Adrenal gland (tissue), 12 donors: ENCODE data around the gene PACS2. TPM values are rescaled to one million over a fixed set of nuclear protein-coding genes. Genes with fewer than 3 reads are reported as not detected.
"Not testable (repeated sequence)": the region's sequence is repeated elsewhere in the genome, so short reads cannot be mapped to it uniquely, and the experiment has no call there.

ENCODE experiments used
- DNase-seq, 7 donors: peaks; one replicate each; pipeline ENCODE4 v3.0.0-alpha.2; 2019 to 2020
- H3K27ac ChIP-seq, 5 donors: fragments of 200-600 bp; sonication (generic) in 4 of 5; 1 replicate in 3 of 5; 2 replicates in 2 of 5; pipeline versions ENCODE4 v1.5.1 to v1.8.0; 2016 to 2020; ENCODE audit warnings: mild to moderate bottlenecking in 1 of 5
- H3K27me3 ChIP-seq: fragments of 200-600 bp; 2 replicates; pipeline ENCODE4 v1.8.0; 2021
- H3K36me3 ChIP-seq, 2 donors: fragments of 200-600 bp; replicated peaks in 1 of 2; 1 replicate in 1 of 2; 2 replicates in 1 of 2; pipeline versions ENCODE4 v1.5.1 to v1.8.0; 2018 to 2022
- H3K4me1 ChIP-seq, 2 donors: fragments of 200-600 bp; replicated peaks in 1 of 2; 1 replicate in 1 of 2; 2 replicates in 1 of 2; pipeline versions ENCODE4 v1.5.1 to v1.8.0; 2018 to 2021
- H3K4me3 ChIP-seq, 4 donors: fragments of 200-600 bp; sonication (generic) in 3 of 4; one replicate each; pipeline ENCODE4 v1.5.1; 2016 to 2018
- H3K9me3 ChIP-seq, 3 donors: fragments of 200-600 bp; sonication (generic) in 1 of 3; replicated peaks in 1 of 3; 1 replicate in 2 of 3; 2 replicates in 1 of 3; pipeline versions ENCODE4 v1.5.1 to v1.8.0; 2016 to 2021
- CTCF ChIP-seq, 6 experiments: fragments of 450-650 bp in 4 of 6; fragments of 200-600 bp in 2 of 6; sonication (generic) in 1 of 6; IDR thresholded peaks; 1 replicate in 5 of 6; 2 replicates in 1 of 6; pipeline versions ENCODE4 v1.5.1 to v1.8.0; 2016 to 2021; ENCODE audit warnings: antibody characterized with exemption in 6 of 6, mild to moderate bottlenecking in 2 of 6, moderate library complexity in 1 of 6
- POLR2A ChIP-seq, 2 donors: fragments of 450-650 bp; IDR thresholded peaks; one replicate each; pipeline ENCODE4 v1.6.1; 2017; ENCODE audit warnings: antibody characterized with exemption in 2 of 2, mild to moderate bottlenecking in 2 of 2, moderate library complexity in 1 of 2
- WGBS, 4 donors: extraction: QIAGEN DNeasy Blood & Tissue Kit in 2 of 4; methylation state at CpG; one replicate each; pipeline versions ENCODE4 v1.1.5 to v1.1.7; 2013 to 2017; 5-methylcytosine and 5-hydroxymethylcytosine counted together
- intact Hi-C, 2 donors: fragments of 100-400 bp; cut with DNase I; formaldehyde crosslinking; loops; one replicate each; pipeline versions ENCODE4 v1.14.1 to v1.15.0; 2022 to 2023
- polyA plus RNA-seq, 3 donors: library from polyadenylated mRNA; stranded (reverse); fragments of 200-250 nt in 2 of 3; fragments of 350-450 nt in 1 of 3; fragmentation: Illumina TruSeq in 1 of 3; extraction: RNeasy Lipid Tissue Mini Kit (QIAGEN cat#74804) in 1 of 3; gene quantifications; one replicate each; pipeline ENCODE4 v1.2.3, GENCODE V29; 2013 to 2014
- total RNA-seq, 9 donors: library from RNA; depleted of rRNA in 4 of 9; stranded (reverse); fragments of >200 nt in 4 of 9; fragments of 120-200 nt in 1 of 9; fragmentation: NEBNext Ultra II Directional in 1 of 9; extraction: Animal tissue kit (Norgen Biotek cat#: 25700) in 1 of 9; gene quantifications; one replicate each; pipeline versions ENCODE4 v1.1.0 to v1.2.4, GENCODE V29; 2013 to 2023
- donor health status: healthy with polysubstance abuse.
- donor health status: Bipolar disorder and iron deficiency.
- donor health status: DM: yes; HTN: yes; CAD: no.
- donor health status: DM: no; HTN: no; CAD: no.
- donor health status: DM: no; HTN: no; CAD: no.
- donor health status: DM: yes; HTN: yes; CAD: no.

Gene PACS2
- total and polyA plus RNA-seq, 12 donors: 19.5 to 221 (median 81.1) TPM

GRCh38 chr14:105356927-105357326 is 42.4 kb downstream of the PACS2 start:
- intact Hi-C loops: no loop called here
- TF ChIP-seq CTCF (IDR thresholded peaks at IDR 0.05) (no peak), POLR2A (IDR thresholded peaks at IDR 0.05) (no peak)
- Histone ChIP-seq H3K27ac (no peak overlapping the region), H3K4me1 (peaks cover 0 to 2% of the 10 kb centered on the region in 2 donors), H3K36me3 (peaks cover 0 to 18% of the 10 kb centered on the region in 2 donors), H3K27me3 (no peaks in the 10 kb centered on the region), H3K9me3 (no peaks in the 10 kb centered on the region), H3K4me3 (no peak overlapping the region)
- DNase-seq: no peak
- 81 to 90% (median 86%) methylated on average over 5 to 9 of the region's 9 CpGs for WGBS, 4 donors

- Histone ChIP-seq H3K4me1 (no peaks in the 10 kb centered on the region), H3K4me3 (no peak overlapping the region), H3K27ac (no peak overlapping the region), H3K36me3 (peaks cover 0 to 18% of the 10 kb centered on the region in 2 donors), H3K9me3 (no peaks in the 10 kb centered on the region), H3K27me3 (no peaks in the 10 kb centered on the region)
- no peak for DNase-seq
- intact Hi-C loops: no loop called here
- 85 to 97% (median 96%) methylated on average over 11 to 17 of the region's 17 CpGs for WGBS, 4 donors
- TF ChIP-seq POLR2A (IDR thresholded peaks at IDR 0.05): no peak
- no peak for TF ChIP-seq CTCF (IDR thresholded peaks at IDR 0.05)
Measured at GRCh38 chr14:105357626-105358025, 43.1 kb downstream of the PACS2 start.

GRCh38 chr14:105358140-105358846 is 43.7 kb downstream of the PACS2 start:
- DNase-seq: no peak
- intact Hi-C loops: no loop called here
- H3K36me3 ChIP-seq: peaks cover 0 to 18% of the 10 kb centered on the region in 2 donors

GRCh38 chr14:105358943-105359342 is 44.4 kb downstream of the PACS2 start:
- Histone ChIP-seq H3K27ac (no peak overlapping the region), H3K27me3 (no peaks in the 10 kb centered on the region), H3K36me3 (peaks cover 0 to 15% of the 10 kb centered on the region in 2 donors), H3K4me1 (no peaks in the 10 kb centered on the region), H3K9me3 (no peaks in the 10 kb centered on the region), H3K4me3 (no peak overlapping the region)
- 95 to 96% (median 96%) methylated on average over 15 to 16 of the region's 16 CpGs for WGBS, 4 donors
- intact Hi-C loops: no loop called here
- no peak for DNase-seq
- TF ChIP-seq POLR2A (IDR thresholded peaks at IDR 0.05) (no peak), CTCF (IDR thresholded peaks at IDR 0.05) (no peak)

More at GRCh38 chr14:105358140-105358846, 43.7 kb downstream of the PACS2 start:
- H3K4me3 ChIP-seq: no peak overlapping the region
- no peaks in the 10 kb centered on the region for H3K4me1 ChIP-seq
- H3K27ac ChIP-seq: no peak overlapping the region
- H3K9me3 ChIP-seq: no peaks in the 10 kb centered on the region
- no peak for TF ChIP-seq CTCF (IDR thresholded peaks at IDR 0.05)
- TF ChIP-seq POLR2A (IDR thresholded peaks at IDR 0.05): no peak
- 94 to 100% (median 96%) methylated on average over 1 to 25 of the region's 25 CpGs for WGBS, 4 donors
- H3K27me3 ChIP-seq: no peaks in the 10 kb centered on the region

GRCh38 chr14:105361412-105361811 is 46.9 kb downstream of the PACS2 start:
- H3K4me3 ChIP-seq, H3K27ac ChIP-seq, intact Hi-C loops, H3K4me1 ChIP-seq, H3K36me3 ChIP-seq, DNase-seq, H3K9me3 ChIP-seq, H3K27me3 ChIP-seq: not testable (repeated sequence)
- WGBS, 4 donors: 91 to 98% (median 96%) methylated on average over 10 of the region's 10 CpGs
